CD4-positive, alpha-beta T cell treated with Interferon alpha-2 for 1 hour (primary cell): Measurements from ENCODE around the gene SCP2.
"Not testable (repeated sequence)": the region's sequence is repeated elsewhere in the genome, so short reads cannot be mapped to it uniquely, and the experiment has no call there.

ENCODE experiments used
- DNase-seq, 2 donors: peaks; one replicate each; pipeline ENCODE4 v3.0.0-alpha.2; 2020 to 2022

SCP2 gene

GRCh38 chr1:52917156-52917555 lies 9.9 kb upstream of the SCP2 start:
- DNase-seq, result no peak

- no peak for DNase-seq
Measured at GRCh38 chr1:52917581-52917980, 9.5 kb upstream of the SCP2 start.

GRCh38 chr1:52918201-52918600 lies 8.9 kb upstream of the SCP2 start:
- DNase-seq, result no peak

GRCh38 chr1:52919051-52919722 lies 7.9 kb upstream of the SCP2 start:
- DNase-seq, result peak in 1 of 2 donors; percentile 24

GRCh38 chr1:52919723-52920483 lies 7.2 kb upstream of the SCP2 start:
- no peak for DNase-seq

GRCh38 chr1:52920791-52921291 lies 6.2 kb upstream of the SCP2 start:
- DNase-seq, result no peak

- DNase-seq, result no peak
Measured at GRCh38 chr1:52925571-52926005, 1.5 kb upstream of the SCP2 start.

GRCh38 chr1:52926864-52927211 lies 238 bp upstream of the SCP2 start:
- no peak for DNase-seq

GRCh38 chr1:52928015-52928404 lies 934 bp downstream of the SCP2 start:
- DNase-seq, result no peak

- no peak for DNase-seq
Measured at GRCh38 chr1:52929019-52929418, 1.9 kb downstream of the SCP2 start.

GRCh38 chr1:52937433-52938182 lies 10.5 kb downstream of the SCP2 start:
- DNase-seq, result no peak

GRCh38 chr1:52938183-52938451 lies 11.0 kb downstream of the SCP2 start:
- DNase-seq, result no peak

- DNase-seq, result no peak
Measured at GRCh38 chr1:52943876-52944416, 16.9 kb downstream of the SCP2 start.

GRCh38 chr1:52944566-52944965 lies 17.5 kb downstream of the SCP2 start:
- DNase-seq, result no peak

GRCh38 chr1:52947490-52947889 lies 20.4 kb downstream of the SCP2 start:
- no peak for DNase-seq

GRCh38 chr1:52949602-52950001 lies 22.5 kb downstream of the SCP2 start:
- not testable (repeated sequence) for DNase-seq

GRCh38 chr1:52952112-52952511 lies 25.0 kb downstream of the SCP2 start:
- DNase-seq, result no peak

- DNase-seq, result no peak
Measured at GRCh38 chr1:52955129-52955970, 28.3 kb downstream of the SCP2 start.

- no peak for DNase-seq
Measured at GRCh38 chr1:52963101-52963500, 36.0 kb downstream of the SCP2 start.

GRCh38 chr1:52967666-52968065 lies 40.6 kb downstream of the SCP2 start:
- DNase-seq, result no peak

GRCh38 chr1:52969234-52969633 lies 42.2 kb downstream of the SCP2 start:
- not testable (repeated sequence) for DNase-seq

GRCh38 chr1:52970149-52970548 lies 43.1 kb downstream of the SCP2 start:
- DNase-seq, result peak in 1 of 2 donors; percentile 20

GRCh38 chr1:52973841-52974240 lies 46.8 kb downstream of the SCP2 start:
- no peak for DNase-seq
